GDM1 (cell line): ENCODE measurements around the gene AGMO.
"Not testable (repeated sequence)": the region's sequence is repeated elsewhere in the genome, so short reads cannot be mapped to it uniquely, and the experiment has no call there.

ENCODE experiments used
- DNase-seq: peaks from one replicate; lab custom pipeline; 2025; lab: John Stamatoyannopoulos, UW

The AGMO gene

GRCh38 chr7:15559416-15559928, 2.3 kb downstream of the AGMO start:
- no peak for DNase-seq

- no peak for DNase-seq
Measured at GRCh38 chr7:15558756-15559155, 3.1 kb downstream of the AGMO start.

DNA sequence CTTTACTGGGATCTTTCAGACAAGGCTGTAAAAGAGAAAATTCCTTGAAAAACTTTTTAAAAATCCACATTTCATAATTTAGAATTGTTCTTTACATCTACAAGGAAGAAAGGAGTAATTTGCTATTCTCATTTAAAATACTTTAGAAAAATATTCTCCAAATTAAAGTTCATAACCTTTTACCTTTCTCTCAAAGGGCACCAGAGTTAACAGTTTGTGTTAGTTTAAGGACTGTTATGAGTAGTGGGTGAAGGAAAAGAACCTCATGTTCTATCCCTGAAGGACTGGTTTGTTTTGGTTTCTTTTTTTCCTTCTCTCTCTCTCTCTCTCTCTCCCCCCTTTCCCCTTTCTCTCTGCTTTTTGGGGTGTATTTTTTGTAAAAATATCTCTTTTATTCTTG, 4.1 kb downstream of the AGMO start:
- DNase-seq, result no peak

DNA sequence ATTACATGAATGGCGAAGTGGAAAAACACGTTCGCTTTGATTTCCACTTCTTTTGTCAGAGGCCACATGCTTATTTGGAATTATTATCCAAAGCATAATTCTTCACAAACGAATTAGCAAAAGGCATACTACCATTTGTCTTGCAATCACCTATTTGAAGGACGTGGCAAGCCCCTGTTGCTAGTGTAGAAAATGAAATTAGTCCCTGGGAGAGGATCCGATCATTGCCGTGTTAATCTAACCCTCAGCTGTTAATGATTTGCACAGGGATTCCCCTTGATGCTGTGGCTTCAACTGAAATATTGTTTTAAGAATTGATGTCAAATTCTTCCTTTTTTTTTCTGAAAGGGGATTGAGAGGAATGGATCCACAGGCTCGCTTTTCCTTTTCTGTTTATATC, 4.6 kb downstream of the AGMO start:
- no peak for DNase-seq

- DNase-seq, result no peak
Measured at GRCh38 chr7:15556339-15557105, 5.3 kb downstream of the AGMO start.

GRCh38 chr7:15555381-15555859, 6.4 kb downstream of the AGMO start:
- DNase-seq, result no peak

DNA sequence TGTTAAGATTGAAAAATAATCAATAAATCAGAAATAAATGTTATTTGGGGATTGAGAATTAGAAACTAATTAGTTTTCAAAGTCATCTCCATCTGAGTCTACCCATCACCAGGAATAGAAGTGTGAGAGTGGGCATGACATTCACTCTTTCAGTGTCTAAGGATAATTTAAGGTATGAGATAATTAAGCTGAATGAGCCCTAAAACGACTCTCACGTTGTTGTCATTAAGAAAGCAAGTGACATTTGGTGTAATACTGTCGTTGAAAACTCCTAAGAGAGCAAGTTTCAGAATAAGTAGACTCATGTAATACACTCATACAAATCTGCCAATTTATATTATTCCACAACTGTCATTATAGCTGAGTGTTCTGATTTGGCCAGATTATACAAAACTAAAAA, 7.1 kb downstream of the AGMO start:
- DNase-seq, result no peak

DNA sequence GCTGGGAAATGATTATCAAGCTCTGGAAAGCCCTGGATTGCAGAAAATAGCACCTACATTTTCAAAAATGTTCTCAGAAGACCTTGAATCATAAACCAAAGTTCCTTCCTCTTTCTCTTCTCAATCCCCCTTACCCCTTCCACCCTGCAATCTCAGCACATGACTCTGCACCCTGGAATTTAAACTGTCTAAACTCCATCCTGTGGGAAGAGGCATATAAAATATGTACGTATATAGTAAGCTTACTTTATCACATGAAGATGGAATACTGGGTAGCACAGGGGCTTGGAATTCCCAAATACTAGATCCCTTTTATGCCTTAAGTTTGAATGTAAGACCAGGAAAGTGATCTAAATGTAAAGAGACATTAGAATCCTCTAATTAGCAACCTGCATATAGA, 7.7 kb downstream of the AGMO start:
- DNase-seq, result no peak

GRCh38 chr7:15547320-15547719, 14.5 kb downstream of the AGMO start:
- DNase-seq, result not testable (repeated sequence)

DNA sequence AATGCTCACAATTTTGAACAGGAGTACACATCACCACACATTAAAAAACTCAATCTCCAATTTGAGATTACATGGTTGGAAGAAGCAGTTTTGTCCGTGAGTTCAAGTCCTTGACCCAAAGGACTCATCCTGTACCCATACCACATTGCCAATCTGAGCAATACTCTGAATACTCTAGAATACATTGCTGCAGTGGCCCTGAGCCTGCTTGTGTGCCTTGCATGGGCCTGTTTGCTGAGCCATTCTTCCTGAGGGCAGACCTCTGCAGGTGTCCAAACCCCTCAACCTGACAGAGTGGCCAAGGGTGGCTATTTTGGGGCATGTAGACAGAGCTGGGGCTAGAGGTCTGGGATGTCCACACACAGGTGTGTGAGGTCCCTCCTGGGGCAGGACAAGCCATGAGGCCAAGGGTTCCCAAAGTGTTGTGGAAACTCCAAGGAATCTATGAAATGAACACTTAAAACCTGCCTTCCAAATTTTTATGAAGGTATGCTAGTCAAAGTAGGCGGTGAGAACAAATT, 15.5 kb downstream of the AGMO start:
- DNase-seq, result no peak

GRCh38 chr7:15544050-15544449, 17.8 kb downstream of the AGMO start:
- no peak for DNase-seq

GRCh38 chr7:15543256-15543655, 18.6 kb downstream of the AGMO start:
- DNase-seq, result no peak

DNA sequence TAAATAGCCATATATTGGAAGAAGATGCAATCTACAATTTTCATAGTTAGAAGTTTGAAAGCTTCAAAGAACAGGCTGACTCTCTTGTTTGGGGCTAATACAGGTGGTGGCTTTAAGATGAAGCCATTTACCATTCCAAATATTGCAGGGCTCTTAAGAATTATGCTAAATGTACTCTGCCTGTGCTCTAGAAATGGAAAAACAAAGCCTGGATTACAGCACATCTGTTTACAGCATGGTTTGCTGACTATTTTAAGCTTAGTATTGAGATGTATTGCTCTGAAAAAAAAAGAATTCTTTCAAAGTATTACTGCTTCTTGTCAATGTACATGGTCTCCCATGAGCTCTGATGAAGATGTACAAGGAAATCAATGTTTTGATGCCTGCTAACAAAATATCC, 34.2 kb downstream of the AGMO start:
- DNase-seq, result no peak

DNA sequence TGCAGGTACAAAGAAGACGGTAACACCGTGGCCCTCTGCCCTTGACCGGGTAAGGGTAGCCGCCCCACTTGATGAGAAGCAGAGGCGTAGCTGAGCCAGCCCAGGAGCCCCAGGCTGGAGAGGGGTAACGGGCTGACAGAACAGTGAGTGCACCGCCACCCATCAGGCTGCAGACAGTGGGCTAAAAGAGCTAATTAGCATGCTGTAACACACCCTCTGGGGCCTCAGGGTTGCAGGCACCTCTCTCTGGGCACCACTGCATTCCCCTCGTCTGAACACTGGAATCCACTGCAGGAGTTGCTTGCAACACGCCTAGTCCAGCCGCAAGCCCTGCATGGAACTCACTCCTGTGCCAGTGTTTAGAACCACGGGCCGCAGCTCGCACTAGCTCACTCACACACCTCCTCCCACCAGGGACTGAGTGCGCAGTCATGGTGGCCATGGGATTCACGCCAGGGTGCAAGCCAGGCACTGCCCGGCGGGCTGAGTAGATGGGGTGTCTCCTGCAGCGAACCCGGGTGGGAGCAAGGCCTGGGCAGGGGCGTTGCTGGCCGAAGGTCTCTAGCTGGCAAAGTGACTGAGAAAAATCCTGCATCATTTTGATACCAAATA, 36.1 kb downstream of the AGMO start:
- DNase-seq, result no peak

GRCh38 chr7:15524077-15524476, 37.7 kb downstream of the AGMO start:
- DNase-seq, result no peak

GRCh38 chr7:15517865-15518264, 44.0 kb downstream of the AGMO start:
- not testable (repeated sequence) for DNase-seq

DNA sequence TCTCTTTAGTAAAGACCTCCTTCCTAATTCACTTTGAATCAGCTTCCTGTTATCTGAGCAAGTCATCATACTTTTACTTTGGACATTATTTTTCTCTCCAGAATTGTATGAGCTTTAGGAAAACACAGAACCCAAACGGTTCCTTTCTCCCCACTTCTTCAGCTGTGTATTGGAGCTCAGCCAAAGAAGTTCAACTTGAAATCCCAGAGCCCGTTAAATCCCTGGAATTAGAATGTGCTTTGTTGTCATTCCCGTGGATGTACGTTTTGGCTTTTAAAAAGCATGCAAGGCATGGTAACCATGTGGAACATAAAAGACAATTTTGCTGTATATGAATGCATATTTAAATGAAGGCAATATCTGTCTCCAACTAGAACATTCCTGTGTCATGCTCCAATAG, 46.6 kb downstream of the AGMO start:
- no peak for DNase-seq

DNA sequence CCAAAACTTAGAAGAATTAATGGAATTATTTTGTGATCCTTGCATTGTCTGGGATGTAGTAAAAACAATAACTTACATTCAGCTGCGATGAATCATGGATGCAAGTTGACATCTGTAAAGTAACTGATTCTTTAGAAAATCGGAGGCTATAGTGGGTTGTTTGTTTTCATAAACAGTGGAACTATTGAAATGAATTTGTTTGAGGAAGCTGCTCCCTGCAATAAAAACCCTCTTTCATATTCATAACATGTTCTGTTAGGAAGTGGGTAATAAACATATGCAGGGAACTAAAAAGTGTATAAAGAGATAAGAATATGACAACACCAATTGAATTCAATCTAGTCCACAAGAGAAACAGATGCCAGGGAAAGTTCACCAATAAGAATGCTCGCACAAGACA, 53.6 kb downstream of the AGMO start:
- DNase-seq, result no peak

- DNase-seq, result no peak
Measured at GRCh38 chr7:15507708-15508107, 54.1 kb downstream of the AGMO start.

DNA sequence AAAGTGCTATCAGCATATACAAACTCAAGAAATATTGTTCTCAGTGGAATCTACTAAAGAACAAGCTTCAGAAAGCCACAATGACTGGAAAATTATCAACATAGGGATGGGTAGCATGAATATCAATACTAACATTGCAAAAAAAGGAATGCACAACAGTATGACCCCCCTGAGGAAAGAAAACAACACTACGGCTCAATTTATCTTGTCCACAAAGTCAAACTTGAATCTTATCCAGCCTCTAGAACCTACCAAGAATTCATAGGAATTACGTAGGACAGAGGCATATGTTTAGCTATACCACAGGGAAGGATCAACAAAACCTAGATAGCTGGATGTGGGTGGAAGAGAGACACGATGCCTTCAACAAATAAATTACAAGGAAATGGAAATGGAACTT, 54.6 kb downstream of the AGMO start:
- DNase-seq, result no peak

GRCh38 chr7:15505761-15506160, 56.1 kb downstream of the AGMO start:
- no peak for DNase-seq

- DNase-seq, result no peak
Measured at GRCh38 chr7:15504351-15504750, 57.5 kb downstream of the AGMO start.

DNA sequence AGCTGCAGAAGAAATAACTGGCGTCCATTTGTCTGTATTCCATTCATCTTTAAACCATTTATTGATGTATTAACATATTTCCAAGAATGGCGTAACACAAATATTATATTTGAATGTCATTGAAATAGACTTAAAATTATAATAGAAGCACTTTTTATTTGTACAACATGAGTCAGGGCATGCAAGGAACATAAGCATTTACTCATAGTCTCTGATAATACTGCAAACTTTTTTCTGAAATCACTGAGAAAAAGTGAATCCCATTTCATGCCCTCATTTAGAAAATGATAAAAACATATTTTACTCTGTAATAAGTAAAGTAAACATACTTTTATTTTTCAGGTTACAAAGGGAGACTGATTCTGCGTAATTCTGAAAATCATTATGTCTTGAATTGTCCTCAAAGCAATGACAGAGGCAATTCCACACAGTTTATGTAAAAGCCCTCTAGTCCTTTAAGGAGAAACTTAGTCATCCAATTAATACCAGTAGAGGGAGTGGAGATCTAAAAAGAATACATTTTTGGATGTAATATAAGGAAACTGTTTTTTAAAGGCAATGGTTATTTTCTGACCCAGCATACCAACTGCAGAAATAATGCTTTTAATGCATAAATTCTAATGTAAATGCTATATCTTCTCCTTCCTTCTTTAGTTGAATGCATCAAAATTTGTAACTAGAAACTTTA, 58.1 kb downstream of the AGMO start:
- DNase-seq, result no peak
